Activated CD8-positive, alpha-beta T cell treated with anti-CD3 and anti-CD28 coated beads, Interleukin-2, amount 10 ng/mL, durations not matched to agents 7 days and 5 days (primary cell): Measurements from ENCODE around the gene SLC20A1. TPM values are rescaled to one million over a fixed set of nuclear protein-coding genes. Genes with fewer than 3 reads are reported as not detected.

Experiments
- ATAC-seq: fragments of 150-1000 bp; cut with Tn5 transposase; one replicate; pipeline ENCODE4 v1.10.0; 2021; ENCODE audit warnings: moderate library complexity
- CTCF ChIA-PET: fragments of 350-600 bp; sonication (Branson Sonifier 250); formaldehyde crosslinking; loops from one replicate; lab custom pipeline; 2021; ENCODE audit warnings: antibody characterized with exemption; lab: Charles Lee
- POLR2A ChIA-PET: fragments of 350-600 bp; sonication (Branson Sonifier 250); formaldehyde crosslinking; loops from one replicate; lab custom pipeline; 2021; ENCODE audit warnings: antibody characterized with exemption; lab: Charles Lee
- DNase-seq: peaks from one replicate; pipeline ENCODE4 v3.0.0-alpha.2; 2020
- H3K27ac Mint-ChIP-seq: one replicate; pipeline ENCODE4 v1.8.0; 2021; ENCODE audit warnings: mild to moderate bottlenecking, mixed read lengths
- H3K27me3 Mint-ChIP-seq: one replicate; pipeline ENCODE4 v1.8.0; 2021; ENCODE audit warnings: low read depth, mixed read lengths
- H3K36me3 Mint-ChIP-seq: one replicate; pipeline ENCODE4 v1.8.0; 2021; ENCODE audit warnings: low read depth, mixed read lengths
- H3K4me1 Mint-ChIP-seq: one replicate; pipeline ENCODE4 v1.8.0; 2021; ENCODE audit warnings: low read depth, mixed read lengths
- H3K4me3 Mint-ChIP-seq: one replicate; pipeline ENCODE4 v1.8.0; 2021; ENCODE audit warnings: mild to moderate bottlenecking, mixed read lengths
- H3K9me3 Mint-ChIP-seq: one replicate; pipeline ENCODE4 v1.8.0; 2022; ENCODE audit warnings: mixed read lengths; ENCODE audit not compliant: insufficient read depth
- total RNA-seq, 2 experiments: library from RNA; stranded (reverse); gene quantifications; one replicate each; pipeline ENCODE4 v1.2.3, GENCODE V29; 2021

SLC20A1 gene
- total RNA-seq, 2 experiments from 2014 or later, result 115 to 120 TPM

GRCh38 chr2:112683550-112684414 lies 38.0 kb downstream of the SLC20A1 start:
- Mint-ChIP-seq H3K27me3 (peaks cover 6% of the 10 kb centered on the region), H3K9me3 (no peaks in the 10 kb centered on the region), H3K4me3 (no peak overlapping the region), H3K27ac (no peak overlapping the region), H3K36me3 (no peaks in the 10 kb centered on the region), H3K4me1 (peaks cover 19% of the 10 kb centered on the region)
- no peak for ATAC-seq
- POLR2A ChIA-PET, result interaction anchor here (0.9 kb wide), 1 partner anchor 9 kb away, joined by 4 read pairs; no protein-coding TSS in a partner anchor
- no peak for DNase-seq
- CTCF ChIA-PET, result interaction anchor here (0.7 to 3.0 kb wide), 4 partner anchors 38 to 81 kb away, joined by 3 to 12 read pairs (median 4); partner anchors contain the start of gene SLC20A1

GRCh38 chr2:112684415-112684775 lies 38.7 kb downstream of the SLC20A1 start:
- ATAC-seq, result no peak

GRCh38 chr2:112685271-112685884 lies 39.6 kb downstream of the SLC20A1 start:
- CTCF ChIA-PET, result interaction anchor here (1.0 to 3.4 kb wide), 13 partner anchors 9 to 86 kb away, joined by 3 to 18 read pairs (median 4); no protein-coding TSS in a partner anchor
- ATAC-seq (peak; percentile 45), DNase-seq (no peak)
- Mint-ChIP-seq H3K27ac (no peak overlapping the region), H3K4me3 (no peak overlapping the region), H3K4me1 (peaks cover 22% of the 10 kb centered on the region), H3K36me3 (no peaks in the 10 kb centered on the region), H3K27me3 (peaks cover 13% of the 10 kb centered on the region), H3K9me3 (no peaks in the 10 kb centered on the region)
- POLR2A ChIA-PET, result no interaction called here

More at GRCh38 chr2:112684415-112684775, 38.7 kb downstream of the SLC20A1 start:
- Mint-ChIP-seq H3K36me3 (no peaks in the 10 kb centered on the region), H3K9me3 (no peaks in the 10 kb centered on the region), H3K27ac (no peak overlapping the region), H3K27me3 (peaks cover 10% of the 10 kb centered on the region), H3K4me1 (peaks cover 22% of the 10 kb centered on the region), H3K4me3 (no peak overlapping the region)
- ChIA-PET CTCF (interaction anchor here (0.8 to 3.0 kb wide), 5 partner anchors 8 to 82 kb away, joined by 3 to 12 read pairs (median 4); partner anchors contain the start of gene SLC20A1), POLR2A (no interaction called here)
- no peak for DNase-seq

- Mint-ChIP-seq H3K27me3 (peaks cover 13% of the 10 kb centered on the region), H3K9me3 (no peaks in the 10 kb centered on the region), H3K27ac (no peak overlapping the region), H3K4me3 (no peak overlapping the region), H3K4me1 (peaks cover 33% of the 10 kb centered on the region), H3K36me3 (no peaks in the 10 kb centered on the region)
- ChIA-PET CTCF (interaction anchor here (0.9 to 3.4 kb wide), 8 partner anchors 10 to 87 kb away, joined by 3 to 18 read pairs (median 7); no protein-coding TSS in a partner anchor), POLR2A (no interaction called here)
- DNase-seq (no peak), ATAC-seq (no peak)
Measured at GRCh38 chr2:112686348-112687217, 40.8 kb downstream of the SLC20A1 start.

GRCh38 chr2:112687522-112687921 lies 41.8 kb downstream of the SLC20A1 start:
- no peak overlapping the region for H3K27ac Mint-ChIP-seq
- H3K4me3 Mint-ChIP-seq, result no peak overlapping the region
- no peak for ATAC-seq
- no peaks in the 10 kb centered on the region for H3K9me3 Mint-ChIP-seq
- H3K27me3 Mint-ChIP-seq, result peaks cover 13% of the 10 kb centered on the region
- CTCF ChIA-PET, result interaction anchor here (0.9 to 3.4 kb wide), 4 partner anchors 11 to 60 kb away, joined by 3 to 18 read pairs (median 6); no protein-coding TSS in a partner anchor
- H3K4me1 Mint-ChIP-seq, result peaks cover 42% of the 10 kb centered on the region
- H3K36me3 Mint-ChIP-seq, result no peaks in the 10 kb centered on the region
- DNase-seq, result no peak
- POLR2A ChIA-PET, result no interaction called here

- DNase-seq (no peak), ATAC-seq (no peak)
- Mint-ChIP-seq H3K4me3 (no peak overlapping the region), H3K4me1 (peaks cover 49% of the 10 kb centered on the region), H3K36me3 (no peaks in the 10 kb centered on the region), H3K27ac (no peak overlapping the region), H3K9me3 (no peaks in the 10 kb centered on the region), H3K27me3 (peaks cover 13% of the 10 kb centered on the region)
- ChIA-PET CTCF (interaction anchor here (1.8 to 5.3 kb wide), 5 partner anchors 12 to 62 kb away, joined by 4 to 109 read pairs (median 8); no protein-coding TSS in a partner anchor), POLR2A (interaction anchor here (0.7 kb wide), 1 partner anchor 57 kb away, joined by 3 read pairs; no protein-coding TSS in a partner anchor)
Measured at GRCh38 chr2:112688086-112688880, 42.5 kb downstream of the SLC20A1 start.

GRCh38 chr2:112690853-112691401 lies 45.2 kb downstream of the SLC20A1 start:
- H3K4me1 Mint-ChIP-seq, result peaks cover 43% of the 10 kb centered on the region
- H3K27ac Mint-ChIP-seq, result no peak overlapping the region
- peaks cover 7% of the 10 kb centered on the region for H3K27me3 Mint-ChIP-seq
- no peaks in the 10 kb centered on the region for H3K9me3 Mint-ChIP-seq
- peak; percentile 73 for ATAC-seq
- POLR2A ChIA-PET, result interaction anchor here (0.8 to 1.5 kb wide), 4 partner anchors 14 to 64 kb away, joined by 3 to 9 read pairs (median 3); partner anchors contain the start of gene SLC20A1
- peak overlapping the region; percentile 30 for H3K4me3 Mint-ChIP-seq
- DNase-seq, result peak; percentile 80
- CTCF ChIA-PET, result interaction anchor here (0.7 to 5.3 kb wide), 20 partner anchors 9 to 251 kb away, joined by 3 to 109 read pairs (median 4); partner anchors contain the start of gene SLC20A1
- no peaks in the 10 kb centered on the region for H3K36me3 Mint-ChIP-seq

GRCh38 chr2:112691881-112692281 lies 46.1 kb downstream of the SLC20A1 start:
- peaks cover 11% of the 10 kb centered on the region for H3K27me3 Mint-ChIP-seq
- H3K9me3 Mint-ChIP-seq, result no peaks in the 10 kb centered on the region
- no peaks in the 10 kb centered on the region for H3K36me3 Mint-ChIP-seq
- DNase-seq (no peak), ATAC-seq (no peak)
- no peak overlapping the region for H3K4me3 Mint-ChIP-seq
- no peak overlapping the region for H3K27ac Mint-ChIP-seq
- POLR2A ChIA-PET, result interaction anchor here (0.7 to 1.8 kb wide), 6 partner anchors 14 to 107 kb away, joined by 4 to 9 read pairs (median 6); partner anchors contain the start of gene CHCHD5
- CTCF ChIA-PET, result interaction anchor here (0.9 to 5.3 kb wide), 11 partner anchors 13 to 107 kb away, joined by 3 to 109 read pairs (median 16); partner anchors contain the start of gene SLC20A1
- H3K4me1 Mint-ChIP-seq, result peaks cover 37% of the 10 kb centered on the region

GRCh38 chr2:112692495-112692911 lies 46.8 kb downstream of the SLC20A1 start:
- CTCF ChIA-PET, result interaction anchor here (0.6 to 5.3 kb wide), 10 partner anchors 15 to 250 kb away, joined by 3 to 109 read pairs (median 18); partner anchors contain the start of gene SLC20A1
- H3K36me3 Mint-ChIP-seq, result no peaks in the 10 kb centered on the region
- ATAC-seq (peak; percentile 94), DNase-seq (peak; percentile 83)
- H3K27ac Mint-ChIP-seq, result peak overlapping the region; percentile 83
- peaks cover 37% of the 10 kb centered on the region for H3K4me1 Mint-ChIP-seq
- no peak overlapping the region for H3K4me3 Mint-ChIP-seq
- peaks cover 16% of the 10 kb centered on the region for H3K27me3 Mint-ChIP-seq
- POLR2A ChIA-PET, result interaction anchor here (0.7 to 1.8 kb wide), 8 partner anchors 9 to 107 kb away, joined by 4 to 9 read pairs (median 5); partner anchors contain the start of gene CHCHD5
- no peaks in the 10 kb centered on the region for H3K9me3 Mint-ChIP-seq
